HG03097 (cell line): ENCODE measurements around the gene MYH2.

Experiments
- ATAC-seq: cut with Tn5 transposase; IDR thresholded peaks from one replicate; pipeline ENCODE4 v1.9.1; 2021; ENCODE audit not compliant: unreplicated experiment, low FRiP score

Gene MYH2

DNA sequence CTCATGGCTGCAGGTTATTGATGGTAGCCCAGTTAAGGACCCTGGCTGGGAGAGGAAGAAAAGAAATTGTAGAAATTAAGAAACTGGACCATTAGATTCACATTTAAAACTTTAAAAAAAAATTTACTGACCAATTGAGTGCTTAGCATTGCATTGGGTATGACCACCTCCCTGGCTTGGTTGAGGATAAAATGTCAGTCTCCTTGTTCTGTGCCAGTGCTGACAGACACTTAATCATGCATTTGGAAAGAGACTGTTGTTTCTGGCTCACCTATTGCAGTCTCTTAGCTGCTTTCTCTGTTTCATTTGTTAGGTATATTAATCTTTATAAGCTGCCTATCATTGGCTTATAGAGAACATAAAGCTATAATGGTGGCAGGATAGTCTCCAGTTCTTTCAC is 32.8 kb downstream of the MYH2 start:
- ATAC-seq = no peak

DNA sequence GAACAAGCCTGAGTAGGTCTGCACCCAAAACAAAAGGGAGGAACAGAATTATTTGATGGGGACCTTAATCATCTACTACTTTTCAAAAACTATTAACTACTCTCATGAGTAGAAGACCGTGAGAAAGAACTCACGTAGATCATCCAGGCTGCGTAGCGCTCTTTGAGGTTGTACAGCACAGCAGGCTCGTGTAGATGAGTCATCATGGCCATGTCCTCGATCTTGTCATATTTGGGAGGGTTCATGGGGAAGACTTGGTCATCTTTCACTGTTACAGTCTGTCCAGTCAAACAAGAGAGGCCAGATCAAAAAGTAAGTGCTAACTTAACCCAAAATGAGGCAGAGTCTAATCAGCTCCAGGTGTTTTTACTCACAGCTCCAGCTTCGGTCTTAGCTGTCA is 33.4 kb downstream of the MYH2 start:
- no peak for ATAC-seq

DNA sequence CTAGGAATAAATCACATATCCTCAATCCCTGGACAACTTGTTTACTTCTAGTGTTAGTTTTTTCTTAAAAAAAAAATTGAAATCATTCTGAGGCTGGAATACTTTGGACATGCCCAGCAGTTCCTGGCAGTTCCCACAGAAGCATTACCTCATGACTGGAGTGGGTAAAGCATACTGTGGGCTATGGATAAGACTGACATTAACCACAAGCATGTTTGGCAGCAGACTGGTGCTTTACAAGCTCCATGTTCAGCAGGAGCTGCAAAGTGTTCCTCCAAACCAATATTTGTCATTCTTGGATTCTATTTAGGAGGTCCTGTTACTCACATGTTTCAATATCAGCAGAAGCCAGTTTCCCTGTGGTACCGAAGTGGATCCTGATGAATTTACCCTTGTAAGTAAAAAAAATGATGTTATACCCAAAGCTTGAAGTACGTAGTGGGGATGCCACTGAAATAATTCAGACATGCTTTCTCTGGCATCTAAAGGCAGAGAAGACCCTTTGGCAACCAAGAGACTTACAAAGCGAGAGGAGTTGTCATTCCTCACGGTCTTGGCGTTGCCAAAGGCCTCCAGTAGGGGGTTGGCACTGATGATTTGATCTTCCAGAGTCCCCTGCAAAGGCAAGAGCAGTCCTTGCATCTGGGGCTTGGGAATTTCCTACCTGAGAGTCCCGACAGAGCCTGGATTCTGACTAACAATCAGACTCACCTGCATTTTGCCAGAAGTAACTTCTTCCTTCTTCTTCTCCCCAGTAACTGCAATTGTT is 36.0 kb downstream of the MYH2 start:
- no peak for ATAC-seq

DNA sequence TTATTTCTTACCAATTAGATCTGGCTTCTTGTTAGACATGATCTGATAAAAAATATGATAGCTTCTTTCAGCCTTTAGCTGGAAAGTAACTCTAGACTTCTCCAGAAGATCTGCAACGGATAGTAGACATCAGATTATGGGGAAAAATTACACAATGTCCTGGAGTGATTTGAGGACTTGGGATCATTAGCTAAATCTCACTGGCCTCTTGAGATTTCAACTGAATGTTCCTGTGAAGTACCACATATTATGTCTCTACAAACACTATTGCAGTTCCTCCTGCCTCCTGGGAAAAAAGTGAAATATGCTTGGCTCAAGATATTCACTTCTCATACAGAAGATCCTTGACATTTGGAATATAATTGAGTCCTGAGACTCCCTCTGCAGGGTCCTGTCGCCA is 36.6 kb downstream of the MYH2 start:
- ATAC-seq = no peak

DNA sequence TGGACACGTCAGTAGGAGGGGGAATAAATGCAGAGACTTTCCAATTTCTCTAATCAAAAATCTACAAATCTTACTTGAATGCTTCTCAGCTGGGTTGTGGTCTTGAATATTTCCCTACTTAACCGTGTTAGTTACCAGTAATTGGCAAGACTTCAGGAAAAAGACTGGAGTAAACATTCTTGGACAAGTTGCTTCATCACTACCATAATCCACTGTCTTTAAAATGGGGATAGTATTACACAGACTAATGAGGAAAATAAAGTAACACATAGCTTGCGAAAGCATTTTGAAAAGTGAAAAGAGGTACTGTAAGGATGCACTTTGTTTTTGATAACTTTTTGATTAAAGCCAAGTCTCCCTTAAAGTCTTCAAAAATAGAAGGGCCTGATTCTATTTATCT is 49.5 kb downstream of the MYH2 start:
- ATAC-seq = no peak

DNA sequence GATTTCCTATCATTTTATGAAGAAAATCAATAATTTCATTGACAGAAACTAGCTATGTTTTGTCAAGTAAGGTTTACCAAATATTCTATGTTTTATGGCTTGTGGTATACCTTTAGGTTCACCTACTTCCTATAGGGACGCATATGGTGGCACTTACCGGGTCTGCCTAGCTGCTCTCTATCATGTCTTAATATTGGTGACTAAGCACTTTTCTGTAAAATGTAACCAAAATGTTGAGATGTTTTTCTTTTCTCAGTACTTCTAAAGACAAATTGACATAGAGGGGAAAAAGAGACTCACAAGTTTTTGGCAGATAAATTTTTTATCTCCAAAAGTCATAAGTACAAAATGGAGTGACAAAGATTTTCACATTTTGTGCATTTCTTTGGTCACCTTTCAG is 57.5 kb downstream of the MYH2 start:
- ATAC-seq = no peak

DNA sequence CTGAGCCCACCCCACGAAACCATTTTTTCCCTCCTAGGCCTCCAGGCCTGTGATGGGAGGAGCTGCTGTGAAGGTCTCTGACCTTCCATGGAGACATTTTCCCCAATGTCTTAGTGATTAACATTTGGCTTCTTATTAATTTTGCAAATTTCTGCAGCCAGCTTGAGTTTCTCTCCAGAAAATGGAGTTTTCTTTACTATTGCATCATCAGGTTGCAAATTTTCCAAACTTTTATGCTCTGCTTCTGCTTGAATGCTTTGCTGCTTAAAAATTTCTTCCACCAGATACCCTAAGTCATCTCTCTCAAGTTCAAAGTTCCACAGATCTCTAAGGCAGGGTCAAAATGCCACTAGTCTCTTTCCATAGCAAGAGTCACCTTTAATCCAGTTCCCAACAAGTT is 67.2 kb downstream of the MYH2 start:
- no peak for ATAC-seq

DNA sequence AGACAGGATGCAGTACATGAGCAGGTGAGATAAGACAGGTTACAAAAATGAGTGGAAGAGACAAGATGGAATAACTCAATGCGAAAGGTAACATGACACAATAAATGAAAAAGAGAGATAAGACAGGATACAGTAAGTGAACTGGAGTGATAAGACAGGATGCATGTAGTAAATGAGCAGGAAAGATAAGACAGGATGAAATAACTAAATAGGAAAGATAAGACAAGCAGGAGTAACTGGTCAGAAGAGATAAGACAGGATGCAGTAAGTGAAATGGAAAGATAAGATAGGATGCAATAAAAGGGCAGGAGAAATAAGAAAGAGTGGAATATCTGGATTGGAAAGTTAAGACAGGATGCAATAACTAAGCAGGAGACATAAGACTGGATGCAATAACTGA is 71.8 kb downstream of the MYH2 start:
- ATAC-seq = no peak

DNA sequence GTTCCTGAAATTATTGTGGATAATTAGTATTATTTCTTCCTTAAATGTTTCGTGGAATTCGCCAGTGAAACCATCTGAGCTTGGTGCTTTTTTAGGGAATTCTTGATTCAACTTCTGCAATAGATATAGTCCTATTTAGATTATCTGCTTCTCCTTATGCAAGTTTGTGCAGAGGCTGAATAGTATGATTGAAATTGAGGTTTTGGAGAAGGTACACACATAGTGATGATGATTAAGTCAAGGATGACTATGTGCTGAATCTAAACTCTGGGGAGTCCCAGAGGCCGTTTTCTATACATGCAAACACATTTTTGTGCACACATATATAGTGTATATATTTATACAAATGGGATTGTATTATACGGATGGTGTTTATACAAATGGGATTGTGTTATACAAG is 74.9 kb downstream of the MYH2 start:
- ATAC-seq = no peak

DNA sequence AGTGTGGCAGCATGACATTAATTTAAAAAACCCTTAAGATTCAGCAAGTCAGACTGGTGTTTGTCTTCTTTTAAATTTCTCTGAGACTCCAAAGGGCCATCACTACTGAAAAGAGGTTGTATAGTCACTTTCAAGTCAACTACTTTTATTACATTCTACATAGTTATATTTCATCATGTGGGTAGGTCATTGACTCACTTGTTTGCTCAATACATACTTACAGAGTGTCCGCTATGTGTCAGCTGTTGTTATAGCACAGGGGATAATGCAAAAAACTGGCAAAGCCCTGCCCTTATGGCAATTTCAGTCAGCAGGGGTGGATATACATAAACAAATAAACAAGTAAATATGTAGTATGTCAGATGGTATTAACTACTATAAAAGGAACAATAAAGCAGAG is 77.6 kb downstream of the MYH2 start:
- ATAC-seq = no peak
